ENCODE data around the gene LIPN. TPM values are rescaled to one million over a fixed set of nuclear protein-coding genes. Genes with fewer than 3 reads are reported as not detected.

Gene LIPN
- not detected for total RNA-seq

GRCh38 chr10:88759366-88760101 is at the start of gene LIPN:
TSS of gene LIPN (plus strand) at chr10:88760020. CDS start at chr10:88761406, 1,386 bp downstream.
- Histone ChIP-seq H3K4me1 (no peaks in the 10 kb centered on the region), H3K9me3 (no peaks in the 10 kb centered on the region), H3K27ac (no peak within 1 kb of the TSS), H3K27me3 (no peaks in the 10 kb centered on the region), H3K4me3 (no peak within 1 kb of the TSS), H3K36me3 (no peaks in the 10 kb centered on the region)
- intact Hi-C loops (cut with DNase I): no loop called here
- DNase-seq (ENCODE audit: extremely low spot score in 2 of 2): no peak
- no peak for TF ChIP-seq POLR2A (IDR thresholded peaks at IDR 0.05)
- no peak for TF ChIP-seq CTCF (IDR thresholded peaks at IDR 0.05)
- no peak for TF ChIP-seq POLR2AphosphoS5 (IDR thresholded peaks at IDR 0.05; ENCODE audit: insufficient read depth in 1 of 2, low read depth in 1 of 2)

GRCh38 chr10:88715517-88715916 is 44.3 kb upstream of the LIPN start:
- Histone ChIP-seq H3K27ac (no peak overlapping the region), H3K27me3 (no peaks in the 10 kb centered on the region), H3K9me3 (no peaks in the 10 kb centered on the region), H3K36me3 (no peaks in the 10 kb centered on the region), H3K4me1 (no peaks in the 10 kb centered on the region), H3K4me3 (no peak overlapping the region)
- DNase-seq (ENCODE audit: extremely low spot score in 2 of 2): no peak
- intact Hi-C loops (cut with DNase I): no loop called here
- TF ChIP-seq POLR2AphosphoS5 (IDR thresholded peaks at IDR 0.05; ENCODE audit: insufficient read depth in 1 of 2, low read depth in 1 of 2): no peak
- TF ChIP-seq POLR2A (IDR thresholded peaks at IDR 0.05): no peak

- Histone ChIP-seq H3K4me3 (no peak overlapping the region), H3K36me3 (no peaks in the 10 kb centered on the region), H3K9me3 (no peaks in the 10 kb centered on the region), H3K27me3 (no peaks in the 10 kb centered on the region), H3K4me1 (no peaks in the 10 kb centered on the region), H3K27ac (no peak overlapping the region)
- intact Hi-C loops (cut with DNase I): no loop called here
- DNase-seq (ENCODE audit: extremely low spot score in 2 of 2): no peak
- no peak for TF ChIP-seq POLR2AphosphoS5 (IDR thresholded peaks at IDR 0.05; ENCODE audit: insufficient read depth in 1 of 2, low read depth in 1 of 2)
- no peak for TF ChIP-seq POLR2A (IDR thresholded peaks at IDR 0.05)
- TF ChIP-seq CTCF (IDR thresholded peaks at IDR 0.05): no peak
Observed at GRCh38 chr10:88721392-88721791, 38.4 kb upstream of the LIPN start.

GRCh38 chr10:88725798-88726197 is 34.0 kb upstream of the LIPN start:
- H3K36me3 ChIP-seq: no peaks in the 10 kb centered on the region
- intact Hi-C loops (cut with DNase I): no loop called here
- no peaks in the 10 kb centered on the region for H3K9me3 ChIP-seq
- no peak for DNase-seq (ENCODE audit: extremely low spot score in 2 of 2)
- H3K4me3 ChIP-seq: no peak overlapping the region
- H3K27me3 ChIP-seq: no peaks in the 10 kb centered on the region
- no peak for TF ChIP-seq POLR2A (IDR thresholded peaks at IDR 0.05)
- no peak for TF ChIP-seq CTCF (IDR thresholded peaks at IDR 0.05)
- TF ChIP-seq POLR2AphosphoS5 (IDR thresholded peaks at IDR 0.05; ENCODE audit: insufficient read depth in 1 of 2, low read depth in 1 of 2): no peak
- no peaks in the 10 kb centered on the region for H3K4me1 ChIP-seq
- no peak overlapping the region for H3K27ac ChIP-seq

- intact Hi-C loops (cut with DNase I): no loop called here
- Histone ChIP-seq H3K4me3 (no peak overlapping the region), H3K4me1 (no peaks in the 10 kb centered on the region), H3K9me3 (no peaks in the 10 kb centered on the region), H3K36me3 (no peaks in the 10 kb centered on the region), H3K27ac (no peak overlapping the region), H3K27me3 (no peaks in the 10 kb centered on the region)
- no peak for DNase-seq (ENCODE audit: extremely low spot score in 2 of 2)
- TF ChIP-seq CTCF (IDR thresholded peaks at IDR 0.05) (no peak), POLR2A (IDR thresholded peaks at IDR 0.05) (no peak), POLR2AphosphoS5 (IDR thresholded peaks at IDR 0.05; ENCODE audit: insufficient read depth in 1 of 2, low read depth in 1 of 2) (no peak)
Observed at GRCh38 chr10:88728107-88728763, 31.6 kb upstream of the LIPN start.

Data from vagina (tissue), 2 donors.